ENCODE results near the gene KRTAP19-1. TPM values are rescaled to one million over a fixed set of nuclear protein-coding genes. Genes with fewer than 3 reads are reported as not detected.

KRTAP19-1 gene
- total RNA-seq, 4 donors from 2014 or later: not detected

GRCh38 chr21:30468900-30469714, 11.1 kb downstream of the KRTAP19-1 start:
- Histone ChIP-seq H3K4me1 (no peaks in the 10 kb centered on the region), H3K27me3 (no peaks in the 10 kb centered on the region), H3K36me3 (no peaks in the 10 kb centered on the region), H3K9me3 (no peaks in the 10 kb centered on the region), H3K4me3 (no peak overlapping the region), H3K27ac (no peak overlapping the region)
- intact Hi-C loops (cut with DNase I; ENCODE audit: low total_unique reads): no loop called here
- no peak for DNase-seq
- TF ChIP-seq CTCF (IDR thresholded peaks at IDR 0.05) (no peak), POLR2A (IDR thresholded peaks at IDR 0.05) (no peak)

GRCh38 chr21:30463713-30464112, 16.5 kb downstream of the KRTAP19-1 start:
- TF ChIP-seq CTCF (IDR thresholded peaks at IDR 0.05): no peak
- TF ChIP-seq POLR2A (IDR thresholded peaks at IDR 0.05): no peak
- DNase-seq: no peak
- Histone ChIP-seq H3K27ac (no peak overlapping the region), H3K4me3 (no peak overlapping the region), H3K27me3 (no peaks in the 10 kb centered on the region), H3K36me3 (no peaks in the 10 kb centered on the region), H3K4me1 (no peaks in the 10 kb centered on the region), H3K9me3 (no peaks in the 10 kb centered on the region)
- intact Hi-C loops (cut with DNase I; ENCODE audit: low total_unique reads): no loop called here

GRCh38 chr21:30448514-30448913, 31.7 kb downstream of the KRTAP19-1 start:
- intact Hi-C loops (cut with DNase I; ENCODE audit: low total_unique reads): no loop called here
- H3K27me3 ChIP-seq: no peaks in the 10 kb centered on the region
- no peak overlapping the region for H3K27ac ChIP-seq
- H3K4me1 ChIP-seq: no peaks in the 10 kb centered on the region
- no peaks in the 10 kb centered on the region for H3K9me3 ChIP-seq
- no peak overlapping the region for H3K4me3 ChIP-seq
- no peaks in the 10 kb centered on the region for H3K36me3 ChIP-seq
- DNase-seq: no peak
- TF ChIP-seq POLR2A (IDR thresholded peaks at IDR 0.05) (no peak), CTCF (IDR thresholded peaks at IDR 0.05) (no peak)

GRCh38 chr21:30447056-30447455, 33.1 kb downstream of the KRTAP19-1 start:
- Histone ChIP-seq H3K4me3 (no peak overlapping the region), H3K27me3 (no peaks in the 10 kb centered on the region), H3K36me3 (no peaks in the 10 kb centered on the region), H3K4me1 (no peaks in the 10 kb centered on the region), H3K27ac (no peak overlapping the region), H3K9me3 (no peaks in the 10 kb centered on the region)
- DNase-seq: no peak
- TF ChIP-seq CTCF (IDR thresholded peaks at IDR 0.05) (no peak), POLR2A (IDR thresholded peaks at IDR 0.05) (no peak)
- intact Hi-C loops (cut with DNase I; ENCODE audit: low total_unique reads): no loop called here

GRCh38 chr21:30444204-30444603, 36.0 kb downstream of the KRTAP19-1 start:
- no peak overlapping the region for H3K4me3 ChIP-seq
- H3K9me3 ChIP-seq: no peaks in the 10 kb centered on the region
- DNase-seq: no peak
- TF ChIP-seq POLR2A (IDR thresholded peaks at IDR 0.05) (no peak), CTCF (IDR thresholded peaks at IDR 0.05) (no peak)
- no peak overlapping the region for H3K27ac ChIP-seq
- H3K4me1 ChIP-seq: no peaks in the 10 kb centered on the region
- intact Hi-C loops (cut with DNase I; ENCODE audit: low total_unique reads): no loop called here
- H3K27me3 ChIP-seq: no peaks in the 10 kb centered on the region
- no peaks in the 10 kb centered on the region for H3K36me3 ChIP-seq
